ENCODE data around the gene ACOT7. TPM values are rescaled to one million over a fixed set of nuclear protein-coding genes. Genes with fewer than 3 reads are reported as not detected.

Gene ACOT7
- total RNA-seq, 4 donors from 2014 or later = 18.6 to 29.4 (median 23.2) TPM

- WGBS, 2 donors = 73 to 78% methylated on average over 16 of the region's 16 CpGs
Observed at GRCh38 chr1:6330410-6330911, 63.1 kb downstream of the ACOT7 start.

GRCh38 chr1:6329851-6330250 lies 63.7 kb downstream of the ACOT7 start:
- no peak overlapping the region for H3K27ac ChIP-seq
- WGBS, 2 donors = 71 to 76% methylated on average over 13 of the region's 13 CpGs

More at GRCh38 chr1:6330410-6330911, 63.1 kb downstream of the ACOT7 start:
- Histone ChIP-seq H3K4me1 (peaks cover 0 to 7% (median 0%) of the 10 kb centered on the region in 4 donors), H3K4me3 (no peak overlapping the region), H3K9me3 (no peaks in the 10 kb centered on the region), H3K27ac (no peak overlapping the region), H3K36me3 (peaks cover 0 to 22% (median 0%) of the 10 kb centered on the region in 3 donors), H3K27me3 (no peaks in the 10 kb centered on the region)
- TF ChIP-seq POLR2A (IDR thresholded peaks at IDR 0.05) (no peak), CTCF (IDR thresholded peaks at IDR 0.05) (no peak), EP300 (IDR thresholded peaks at IDR 0.05) (no peak)
- no peak for DNase-seq (ENCODE audit: low spot score in 2 of 2)

GRCh38 chr1:6329396-6329795 lies 64.2 kb downstream of the ACOT7 start:
- no peak for DNase-seq (ENCODE audit: low spot score in 2 of 2)
- WGBS, 2 donors = 58 to 67% methylated on average over 7 of the region's 7 CpGs

More at GRCh38 chr1:6329851-6330250, 63.7 kb downstream of the ACOT7 start:
- Histone ChIP-seq H3K9me3 (no peaks in the 10 kb centered on the region), H3K27me3 (no peaks in the 10 kb centered on the region), H3K36me3 (peaks cover 0 to 22% (median 0%) of the 10 kb centered on the region in 3 donors), H3K4me1 (peaks cover 0 to 7% (median 0%) of the 10 kb centered on the region in 4 donors), H3K4me3 (no peak overlapping the region)
- no peak for DNase-seq (ENCODE audit: low spot score in 2 of 2)
- TF ChIP-seq POLR2A (IDR thresholded peaks at IDR 0.05) = no peak
- no peak for TF ChIP-seq CTCF (IDR thresholded peaks at IDR 0.05)
- no peak for TF ChIP-seq EP300 (IDR thresholded peaks at IDR 0.05)

GRCh38 chr1:6328696-6329095 lies 64.9 kb downstream of the ACOT7 start:
- peaks cover 0 to 7% (median 0%) of the 10 kb centered on the region in 4 donors for H3K4me1 ChIP-seq
- WGBS, 2 donors = 85 to 95% methylated on average over 12 of the region's 12 CpGs
- DNase-seq (ENCODE audit: low spot score in 2 of 2) = no peak
- no peak overlapping the region for H3K27ac ChIP-seq
- peaks cover 0 to 22% (median 0%) of the 10 kb centered on the region in 3 donors for H3K36me3 ChIP-seq
- TF ChIP-seq POLR2A (IDR thresholded peaks at IDR 0.05) (no peak), EP300 (IDR thresholded peaks at IDR 0.05) (no peak), CTCF (IDR thresholded peaks at IDR 0.05) (no peak)
- H3K27me3 ChIP-seq = no peaks in the 10 kb centered on the region
- H3K4me3 ChIP-seq = no peak overlapping the region
- H3K9me3 ChIP-seq = no peaks in the 10 kb centered on the region

More at GRCh38 chr1:6329396-6329795, 64.2 kb downstream of the ACOT7 start:
- H3K27ac ChIP-seq = no peak overlapping the region
- H3K27me3 ChIP-seq = no peaks in the 10 kb centered on the region
- peaks cover 0 to 7% (median 0%) of the 10 kb centered on the region in 4 donors for H3K4me1 ChIP-seq
- H3K9me3 ChIP-seq = no peaks in the 10 kb centered on the region
- H3K36me3 ChIP-seq = peaks cover 0 to 22% (median 0%) of the 10 kb centered on the region in 3 donors
- no peak overlapping the region for H3K4me3 ChIP-seq
- no peak for TF ChIP-seq POLR2A (IDR thresholded peaks at IDR 0.05)
- no peak for TF ChIP-seq CTCF (IDR thresholded peaks at IDR 0.05)
- no peak for TF ChIP-seq EP300 (IDR thresholded peaks at IDR 0.05)

GRCh38 chr1:6328091-6328490 lies 65.5 kb downstream of the ACOT7 start:
- Histone ChIP-seq H3K27me3 (no peaks in the 10 kb centered on the region), H3K4me3 (no peak overlapping the region), H3K9me3 (no peaks in the 10 kb centered on the region), H3K36me3 (peaks cover 0 to 22% (median 0%) of the 10 kb centered on the region in 3 donors), H3K27ac (no peak overlapping the region), H3K4me1 (peaks cover 0 to 7% (median 0%) of the 10 kb centered on the region in 4 donors)
- WGBS, 2 donors = 88 to 94% methylated on average over 5 of the region's 5 CpGs
- TF ChIP-seq POLR2A (IDR thresholded peaks at IDR 0.05) (no peak), EP300 (IDR thresholded peaks at IDR 0.05) (no peak), CTCF (IDR thresholded peaks at IDR 0.05) (no peak)
- no peak for DNase-seq (ENCODE audit: low spot score in 2 of 2)
